PC-3 (cell line): ENCODE measurements around the gene TMEM271. TPM values are rescaled to one million over a fixed set of nuclear protein-coding genes. Genes with fewer than 3 reads are reported as not detected.

Experiments
- ATAC-seq: fragments of 200-7000 bp; cut with Tn5 transposase; 2 replicates; pipeline ENCODE4 v1.9.1; 2020; ENCODE audit warnings: mild to moderate bottlenecking, moderate library complexity
- BruUV-seq: library from RNA; stranded (reverse); fragments of 400-500 nt; replicated peaks from 2 replicates; lab custom pipeline; 2021; lab: Mats Ljungman, UMichigan
- CTCF ChIA-PET: fragments of 300-600 bp; sonication (Branson Sonifier 250); formaldehyde crosslinking; loops from one replicate; lab custom pipeline; 2022; ENCODE audit warnings: antibody characterized with exemption; lab: Charles Lee
- POLR2A ChIA-PET: fragments of 300-600 bp; sonication (Branson Sonifier 250); formaldehyde crosslinking; loops from one replicate; lab custom pipeline; 2022; ENCODE audit warnings: antibody characterized with exemption; ENCODE audit not compliant: unreplicated experiment; lab: Charles Lee
- DNase-seq: peaks from one replicate; pipeline ENCODE4 v3.0.0-alpha.2; 2015
- H2AFZ ChIP-seq: fragments of 300-600 bp; sonication (generic); 2 replicates; pipeline ENCODE4 v1.6.0; 2016; ENCODE audit warnings: antibody characterized with exemption, low read length
- H3F3A ChIP-seq: fragments of 300-600 bp; sonication (generic); one replicate; pipeline ENCODE4 v1.6.0; 2017; ENCODE audit warnings: antibody characterized with exemption, low read length, control low read depth, mild to moderate bottlenecking; ENCODE audit not compliant: unreplicated experiment
- H3K27ac ChIP-seq: fragments of 300-600 bp; sonication (generic); 2 replicates; pipeline ENCODE4 v1.5.1; 2016; ENCODE audit warnings: mild to moderate bottlenecking, low read length
- H3K27me3 ChIP-seq: fragments of 300-600 bp; sonication (generic); 2 replicates; pipeline ENCODE4 v1.6.1; 2016; ENCODE audit warnings: low read length, mixed read lengths
- H3K36me3 ChIP-seq: fragments of 300-600 bp; sonication (generic); 2 replicates; pipeline ENCODE4 v1.6.1; 2016; ENCODE audit warnings: low read depth, mixed run types, low read length, mixed read lengths
- H3K4me1 ChIP-seq: fragments of 300-600 bp; sonication (generic); 2 replicates; pipeline ENCODE4 v1.5.1; 2016; ENCODE audit warnings: low read length; ENCODE audit not compliant: insufficient read depth
- H3K4me2 ChIP-seq: fragments of 300-600 bp; sonication (generic); 2 replicates; pipeline ENCODE4 v1.6.0; 2016; ENCODE audit warnings: low read length
- H3K4me3 ChIP-seq: fragments of 300-600 bp; sonication (generic); 2 replicates; pipeline ENCODE4 v1.5.1; 2016; ENCODE audit warnings: mild to moderate bottlenecking, low read length, mixed read lengths
- H3K79me2 ChIP-seq: fragments of 300-600 bp; sonication (generic); 2 replicates; pipeline ENCODE4 v1.6.1; 2017; ENCODE audit warnings: low read length, mixed read lengths
- H3K9ac ChIP-seq: fragments of 300-600 bp; sonication (generic); 2 replicates; pipeline ENCODE4 v1.6.0; 2016; ENCODE audit warnings: mild to moderate bottlenecking, low read length
- H3K9me2 ChIP-seq: fragments of 300-600 bp; sonication (generic); replicated peaks from 2 replicates; pipeline ENCODE4 v1.6.1; 2016; ENCODE audit warnings: mixed run types, low read length, mixed read lengths
- H3K9me3 ChIP-seq: fragments of 300-600 bp; sonication (generic); 2 replicates; pipeline ENCODE4 v1.6.1; 2016; ENCODE audit warnings: low read length, mixed read lengths
- H4K20me1 ChIP-seq: fragments of 300-600 bp; sonication (generic); 2 replicates; pipeline ENCODE4 v1.6.1; 2016; ENCODE audit warnings: low read length, mixed read lengths
- EZH2 ChIP-seq: fragments of 300-600 bp; sonication (generic); IDR thresholded peaks from one replicate; pipeline ENCODE4 v1.6.1; 2017; ENCODE audit warnings: antibody characterized with exemption, mild to moderate bottlenecking, low read length; ENCODE audit not compliant: unreplicated experiment
- EZH2phosphoT487 ChIP-seq: fragments of 300-600 bp; sonication (generic); IDR thresholded peaks from 2 replicates; pipeline ENCODE4 v1.6.1; 2018; ENCODE audit warnings: mild to moderate bottlenecking, antibody characterized with exemption, low read length, borderline replicate concordance
- intact Hi-C: fragments of 100-400 bp; cut with micrococcal nuclease; formaldehyde crosslinking; loops from 2 replicates; pipeline ENCODE4 v1.9.0; 2023
- total RNA-seq: library from RNA; depleted of rRNA; stranded (reverse); fragments of >200 nt; gene quantifications from 2 replicates; pipeline ENCODE4 v1.2.3, GENCODE V29; 2014
- TF ChIP-seq, protein P1 (sequence below): fragments of 300-600 bp; sonication (generic); conservative IDR thresholded peaks from 2 replicates; pipeline ENCODE4 v1.5.1; 2017; ENCODE audit warnings: antibody characterized with exemption, low read depth, mild to moderate bottlenecking, low read length

Gene TMEM271
- total RNA-seq, 1 experiment from 2014 or later: not detected

- H3K4me1 ChIP-seq: no peaks in the 10 kb centered on the region
- no peak overlapping the region for H3K4me3 ChIP-seq
- CTCF ChIA-PET: no interaction called here
- DNase-seq (no peak), ATAC-seq (no peak)
- H3K9me2 ChIP-seq: no peaks in the 10 kb centered on the region
- no peak overlapping the region for H3K4me2 ChIP-seq
- H3K27ac ChIP-seq: no peak overlapping the region
- H3K9me3 ChIP-seq: no peaks in the 10 kb centered on the region
- no peaks in the 10 kb centered on the region for H4K20me1 ChIP-seq
- H3K9ac ChIP-seq: no peak overlapping the region
- no peaks in the 10 kb centered on the region for H3K36me3 ChIP-seq
- intact Hi-C loops: no loop called here
- H3K27me3 ChIP-seq: 0 out of 2 replicates have a peak, but pooled peaks cover under 1% of the 10 kb centered on the region
- BruUV-seq: no TSS peak
- POLR2A ChIA-PET: no interaction called here
- no peak overlapping the region for H2AFZ ChIP-seq
- H3K79me2 ChIP-seq: no peaks in the 10 kb centered on the region
- no peaks in the 10 kb centered on the region for H3F3A ChIP-seq
- TF ChIP-seq EZH2 (no peak), EZH2phosphoT487 (no peak)
- TF ChIP-seq, protein P1, sequence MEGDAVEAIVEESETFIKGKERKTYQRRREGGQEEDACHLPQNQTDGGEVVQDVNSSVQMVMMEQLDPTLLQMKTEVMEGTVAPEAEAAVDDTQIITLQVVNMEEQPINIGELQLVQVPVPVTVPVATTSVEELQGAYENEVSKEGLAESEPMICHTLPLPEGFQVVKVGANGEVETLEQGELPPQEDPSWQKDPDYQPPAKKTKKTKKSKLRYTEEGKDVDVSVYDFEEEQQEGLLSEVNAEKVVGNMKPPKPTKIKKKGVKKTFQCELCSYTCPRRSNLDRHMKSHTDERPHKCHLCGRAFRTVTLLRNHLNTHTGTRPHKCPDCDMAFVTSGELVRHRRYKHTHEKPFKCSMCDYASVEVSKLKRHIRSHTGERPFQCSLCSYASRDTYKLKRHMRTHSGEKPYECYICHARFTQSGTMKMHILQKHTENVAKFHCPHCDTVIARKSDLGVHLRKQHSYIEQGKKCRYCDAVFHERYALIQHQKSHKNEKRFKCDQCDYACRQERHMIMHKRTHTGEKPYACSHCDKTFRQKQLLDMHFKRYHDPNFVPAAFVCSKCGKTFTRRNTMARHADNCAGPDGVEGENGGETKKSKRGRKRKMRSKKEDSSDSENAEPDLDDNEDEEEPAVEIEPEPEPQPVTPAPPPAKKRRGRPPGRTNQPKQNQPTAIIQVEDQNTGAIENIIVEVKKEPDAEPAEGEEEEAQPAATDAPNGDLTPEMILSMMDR: no peak
Observed at GRCh38 chr4:604131-604530, 28.0 kb upstream of the TMEM271 start.

DNA sequence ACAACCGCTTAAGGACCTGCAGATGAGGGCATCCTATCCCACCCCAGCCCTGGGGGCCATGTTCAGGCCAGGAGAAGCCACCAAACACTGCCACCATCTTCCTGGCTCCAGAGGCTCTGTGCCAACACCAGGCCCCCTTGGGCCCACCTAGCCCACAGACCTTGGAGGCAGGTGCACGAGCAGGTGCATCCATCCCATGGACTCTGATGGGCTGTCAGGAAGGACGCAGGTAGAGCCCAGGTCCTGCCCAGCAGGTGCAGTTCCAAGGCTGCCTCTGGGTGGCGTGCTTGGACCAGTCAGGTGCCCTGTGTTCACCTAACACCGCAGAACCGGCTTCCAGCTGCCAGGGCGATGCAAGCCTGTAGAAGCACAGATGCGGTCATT lies 26.5 kb upstream of the TMEM271 start:
- Histone ChIP-seq H3K27me3 (0 out of 2 replicates have a peak, but pooled peaks cover 7% of the 10 kb centered on the region), H3K36me3 (no peaks in the 10 kb centered on the region), H3K27ac (no peak overlapping the region), H3K9me3 (no peaks in the 10 kb centered on the region), H3K4me2 (no peak overlapping the region), H3F3A (no peaks in the 10 kb centered on the region), H3K9me2 (no peaks in the 10 kb centered on the region), H4K20me1 (no peaks in the 10 kb centered on the region), H3K79me2 (no peaks in the 10 kb centered on the region), H2AFZ (no peak overlapping the region), H3K4me1 (no peaks in the 10 kb centered on the region), H3K9ac (no peak overlapping the region), H3K4me3 (no peak overlapping the region)
- intact Hi-C loops: no loop called here
- ChIA-PET CTCF (interaction anchor here (0.5 to 0.8 kb wide), 2 partner anchors 14 to 72 kb away, joined by 5 read pairs; partner anchors contain the start of genes ATP5ME and MYL5), POLR2A (no interaction called here)
- peak; percentile 80 for DNase-seq
- ATAC-seq: peak; percentile 88
- BruUV-seq: no TSS peak
- no peak for TF ChIP-seq EZH2phosphoT487
- TF ChIP-seq EZH2: no peak
- TF ChIP-seq, protein P1: peak; percentile 73
